NT2/D1 (cell line): ENCODE results near the gene C16orf54.
"Not testable (repeated sequence)": the region's sequence is repeated elsewhere in the genome, so short reads cannot be mapped to it uniquely, and the experiment has no call there.

Experiments
- SUZ12 ChIP-seq: IDR thresholded peaks from 2 replicates; pipeline ENCODE4 v1.6.1; 2011; ENCODE audit not compliant: insufficient read length, insufficient read depth; ENCODE audit errors: extremely low read depth
- YY1 ChIP-seq: IDR thresholded peaks from 2 replicates; pipeline ENCODE4 v1.6.1; 2011; ENCODE audit not compliant: insufficient read length, insufficient read depth
- ZNF274 ChIP-seq: IDR thresholded peaks from 2 replicates; pipeline ENCODE4 v1.6.1; 2011; ENCODE audit warnings: mild to moderate bottlenecking, low read depth, low read length

- not testable (repeated sequence) for TF ChIP-seq YY1, ZNF274, SUZ12
These were observed 47.4 kb upstream of the C16orf54 start for GRCh38 chr16:29793153-29793552.
